ENCODE measurements around the gene PRKAR1B.
A peak's percentile ranks its signal among the peaks of the same experiment; 100 is the strongest.
"Not testable (repeated sequence)": the region's sequence is repeated elsewhere in the genome, so short reads cannot be mapped to it uniquely, and the experiment has no call there.

Gene PRKAR1B

DNA sequence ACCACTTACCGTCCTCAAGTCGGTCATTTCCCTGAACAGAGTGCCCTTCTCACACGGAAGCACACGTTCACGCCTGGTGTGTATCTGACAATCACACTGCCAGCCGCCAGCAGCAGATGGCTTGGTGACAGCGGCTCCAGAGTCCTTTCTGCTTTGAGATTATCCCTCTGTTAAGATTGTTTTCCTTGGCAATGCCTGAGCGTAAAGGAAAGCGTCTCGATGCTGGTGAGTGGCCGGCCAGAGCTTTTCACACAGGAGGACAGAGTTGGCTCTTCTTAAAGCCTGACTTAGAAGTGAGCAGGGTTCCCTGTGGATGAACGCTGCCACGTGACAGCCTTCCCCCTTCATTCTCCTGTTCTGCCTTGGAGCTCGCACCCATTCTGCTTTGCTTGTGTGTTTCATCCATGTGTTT, 22.1 kb upstream of the PRKAR1B start:
- TF ChIP-seq, protein P1, sequence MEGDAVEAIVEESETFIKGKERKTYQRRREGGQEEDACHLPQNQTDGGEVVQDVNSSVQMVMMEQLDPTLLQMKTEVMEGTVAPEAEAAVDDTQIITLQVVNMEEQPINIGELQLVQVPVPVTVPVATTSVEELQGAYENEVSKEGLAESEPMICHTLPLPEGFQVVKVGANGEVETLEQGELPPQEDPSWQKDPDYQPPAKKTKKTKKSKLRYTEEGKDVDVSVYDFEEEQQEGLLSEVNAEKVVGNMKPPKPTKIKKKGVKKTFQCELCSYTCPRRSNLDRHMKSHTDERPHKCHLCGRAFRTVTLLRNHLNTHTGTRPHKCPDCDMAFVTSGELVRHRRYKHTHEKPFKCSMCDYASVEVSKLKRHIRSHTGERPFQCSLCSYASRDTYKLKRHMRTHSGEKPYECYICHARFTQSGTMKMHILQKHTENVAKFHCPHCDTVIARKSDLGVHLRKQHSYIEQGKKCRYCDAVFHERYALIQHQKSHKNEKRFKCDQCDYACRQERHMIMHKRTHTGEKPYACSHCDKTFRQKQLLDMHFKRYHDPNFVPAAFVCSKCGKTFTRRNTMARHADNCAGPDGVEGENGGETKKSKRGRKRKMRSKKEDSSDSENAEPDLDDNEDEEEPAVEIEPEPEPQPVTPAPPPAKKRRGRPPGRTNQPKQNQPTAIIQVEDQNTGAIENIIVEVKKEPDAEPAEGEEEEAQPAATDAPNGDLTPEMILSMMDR (conservative IDR thresholded peaks at IDR 0.05): no peak
- no peak for TF ChIP-seq ZFX (IDR thresholded peaks at IDR 0.05)
- H3K27ac ChIP-seq: peak overlapping the region; percentile 49

DNA sequence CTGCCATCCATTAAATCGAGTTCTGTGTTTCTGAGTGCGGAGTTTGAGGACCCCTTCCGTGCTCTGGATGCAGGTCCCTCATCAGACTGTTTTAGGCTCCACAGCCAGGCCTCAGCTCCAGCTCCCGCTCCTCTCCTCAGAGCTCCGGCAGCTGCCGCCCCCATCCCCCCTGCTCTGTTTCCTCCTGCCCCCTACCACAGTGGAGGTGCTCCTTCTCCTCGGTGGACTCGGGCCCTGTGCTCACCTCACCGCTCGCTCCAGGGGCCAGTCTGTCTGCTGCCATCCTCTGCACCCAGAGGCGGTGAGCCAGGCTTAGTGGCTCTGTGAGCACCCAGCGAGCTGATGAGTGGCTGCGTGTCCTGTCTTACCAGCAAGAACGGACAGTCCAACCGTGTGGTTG, 21.4 kb upstream of the PRKAR1B start:
- no peak for TF ChIP-seq ZFX (IDR thresholded peaks at IDR 0.05)
- TF ChIP-seq, protein P1 (conservative IDR thresholded peaks at IDR 0.05): no peak
- peak overlapping the region; percentile 49 for H3K27ac ChIP-seq

DNA sequence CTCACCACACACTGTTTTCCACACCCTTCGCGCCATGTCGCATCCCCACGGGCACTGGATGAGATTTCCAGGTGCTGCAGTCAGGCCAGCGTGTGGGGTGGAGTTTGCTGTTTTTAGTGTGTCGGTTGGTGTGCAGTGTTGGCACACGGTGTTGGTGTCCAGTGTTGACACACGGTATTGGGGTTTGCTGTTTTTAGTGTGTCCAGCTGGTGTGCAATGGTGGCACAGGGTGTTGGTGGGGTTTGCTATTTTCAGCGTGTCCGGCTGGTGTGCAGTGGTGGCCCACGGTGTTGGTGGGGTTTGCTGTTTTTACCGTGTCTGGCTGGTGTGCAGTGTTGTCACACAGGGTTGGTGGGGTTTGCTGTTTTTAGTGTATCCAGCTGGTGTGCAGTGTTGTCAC, 20.1 kb upstream of the PRKAR1B start:
- TF ChIP-seq ZFX (IDR thresholded peaks at IDR 0.05): no peak
- TF ChIP-seq, protein P1 (conservative IDR thresholded peaks at IDR 0.05): no peak
- no peak overlapping the region for H3K27ac ChIP-seq

DNA sequence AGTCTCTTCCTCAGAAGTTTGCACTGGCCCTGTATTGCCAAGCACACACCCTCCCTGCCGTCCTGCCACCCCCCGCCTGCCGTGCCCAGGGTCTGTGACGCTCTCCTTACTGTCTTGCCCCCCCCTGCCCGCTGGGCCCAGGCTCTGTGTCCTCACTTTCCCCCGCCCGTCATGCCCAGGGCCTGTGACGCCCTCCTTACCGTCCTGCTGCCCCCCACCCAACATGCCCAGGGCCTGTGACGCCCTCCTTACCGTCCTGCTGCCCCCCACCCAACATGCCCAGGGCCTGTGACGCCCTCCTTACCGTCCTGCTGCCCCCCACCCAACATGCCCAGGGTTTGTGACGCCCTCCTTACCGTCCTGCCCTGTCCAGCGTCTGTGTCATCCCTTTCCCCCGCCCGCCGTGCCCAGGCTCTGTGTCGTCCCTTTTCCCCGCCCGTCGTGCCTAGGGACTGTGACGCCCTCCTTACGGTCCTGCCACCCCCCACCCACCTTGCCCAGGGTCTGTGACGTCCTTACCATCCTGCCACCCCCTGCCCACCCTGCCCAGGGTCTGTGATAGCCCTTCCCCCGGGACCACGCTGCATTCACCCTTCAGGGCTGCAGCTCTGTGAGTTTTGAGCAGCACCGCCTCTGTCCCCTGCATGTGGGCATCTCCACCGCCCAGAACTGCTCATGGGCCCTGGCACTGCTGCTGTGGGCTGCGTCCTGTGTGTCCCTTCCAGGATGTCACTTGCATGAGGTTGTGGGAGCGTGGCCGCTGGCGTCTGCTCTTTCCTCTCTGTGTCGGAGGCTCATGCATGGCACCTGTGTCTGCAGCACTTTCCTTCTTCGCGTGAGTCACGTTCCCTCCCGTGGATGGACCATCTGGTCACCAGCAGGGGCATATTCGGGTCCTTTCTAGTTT, 19.3 kb upstream of the PRKAR1B start:
- H3K27ac ChIP-seq: no peak overlapping the region
- no peak for TF ChIP-seq ZFX (IDR thresholded peaks at IDR 0.05)
- TF ChIP-seq, protein P1 (conservative IDR thresholded peaks at IDR 0.05): no peak

DNA sequence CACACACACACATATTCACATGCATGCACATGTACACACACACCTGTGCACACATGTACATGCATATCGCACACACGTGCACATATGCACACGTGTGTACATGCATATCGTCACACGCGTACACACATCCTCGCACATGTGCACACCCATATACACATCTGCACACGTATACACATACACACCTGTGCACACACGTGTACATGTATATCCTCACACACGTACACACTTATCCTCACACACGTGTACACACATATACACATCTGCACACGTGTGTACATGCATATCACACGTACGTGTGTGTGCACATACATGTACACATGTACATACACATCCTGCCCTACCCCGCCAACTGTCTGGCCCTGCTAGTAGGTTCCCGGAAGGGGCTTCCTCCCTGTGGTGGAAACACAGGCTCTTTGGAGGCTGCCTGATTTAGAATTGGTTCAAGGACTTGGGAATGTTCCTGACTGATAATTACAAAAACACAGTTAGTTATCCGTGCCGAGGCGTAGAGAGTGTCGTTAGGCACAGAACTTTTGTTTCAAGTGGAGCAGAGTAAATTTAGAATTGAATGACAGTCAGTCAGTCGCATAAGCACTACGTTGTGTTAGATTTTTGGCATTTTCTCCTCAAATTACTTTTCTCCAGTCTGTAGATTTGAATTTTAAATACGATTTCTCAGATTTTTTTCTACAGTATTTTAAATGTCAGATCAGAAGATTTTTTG, 18.5 kb upstream of the PRKAR1B start:
- TF ChIP-seq, protein P1 (conservative IDR thresholded peaks at IDR 0.05): no peak
- TF ChIP-seq ZFX (IDR thresholded peaks at IDR 0.05): no peak
- H3K27ac ChIP-seq: no peak overlapping the region

DNA sequence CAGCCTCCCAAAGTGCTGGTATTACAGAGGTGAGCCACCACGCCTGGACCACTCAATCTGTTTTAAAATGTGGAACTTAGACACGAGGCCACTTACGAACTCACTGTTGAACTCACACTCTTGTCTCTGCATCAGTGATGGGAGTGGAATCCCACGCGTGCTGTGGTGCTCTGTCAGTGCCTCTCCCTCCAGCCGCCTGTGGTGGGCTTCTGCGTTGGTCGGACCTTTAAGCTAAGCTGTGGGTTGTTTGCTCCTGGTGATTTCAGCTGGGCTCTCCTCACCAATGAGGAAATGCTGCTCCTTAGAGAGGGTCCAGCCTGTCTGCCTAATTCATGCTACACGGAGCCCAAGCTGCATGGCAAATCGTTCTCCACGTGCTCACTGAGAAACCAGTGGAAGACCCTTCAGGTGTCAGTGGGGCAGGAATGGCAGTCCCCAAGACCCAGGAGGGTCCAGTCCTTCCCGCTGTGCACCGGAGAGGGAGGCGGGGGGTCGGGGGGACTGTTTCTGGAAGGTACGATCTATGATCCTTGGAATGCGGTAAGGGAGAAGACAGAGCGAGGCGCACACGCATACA, 17.9 kb upstream of the PRKAR1B start:
- H3K27ac ChIP-seq: no peak overlapping the region
- TF ChIP-seq, protein P1 (conservative IDR thresholded peaks at IDR 0.05): no peak
- TF ChIP-seq ZFX (IDR thresholded peaks at IDR 0.05): no peak

DNA sequence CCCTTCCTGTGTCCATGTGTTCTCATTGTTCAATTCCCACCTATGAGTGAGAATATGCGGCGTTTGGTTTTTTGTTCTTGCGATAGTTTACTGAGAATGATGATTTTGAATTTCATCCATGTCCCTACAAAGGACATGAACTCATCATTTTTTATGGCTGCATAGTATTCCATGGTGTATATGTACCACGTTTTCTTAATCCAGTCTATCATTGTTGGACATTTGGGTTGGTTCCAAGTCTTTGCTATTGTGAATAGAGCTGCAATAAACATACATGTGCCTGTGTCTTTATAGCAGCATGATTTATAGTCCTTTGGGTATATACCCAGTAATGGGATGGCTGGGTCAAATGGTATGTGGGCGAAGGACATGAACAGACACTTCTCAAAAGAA, 17.0 kb upstream of the PRKAR1B start:
- not testable (repeated sequence) for H3K27ac ChIP-seq

DNA sequence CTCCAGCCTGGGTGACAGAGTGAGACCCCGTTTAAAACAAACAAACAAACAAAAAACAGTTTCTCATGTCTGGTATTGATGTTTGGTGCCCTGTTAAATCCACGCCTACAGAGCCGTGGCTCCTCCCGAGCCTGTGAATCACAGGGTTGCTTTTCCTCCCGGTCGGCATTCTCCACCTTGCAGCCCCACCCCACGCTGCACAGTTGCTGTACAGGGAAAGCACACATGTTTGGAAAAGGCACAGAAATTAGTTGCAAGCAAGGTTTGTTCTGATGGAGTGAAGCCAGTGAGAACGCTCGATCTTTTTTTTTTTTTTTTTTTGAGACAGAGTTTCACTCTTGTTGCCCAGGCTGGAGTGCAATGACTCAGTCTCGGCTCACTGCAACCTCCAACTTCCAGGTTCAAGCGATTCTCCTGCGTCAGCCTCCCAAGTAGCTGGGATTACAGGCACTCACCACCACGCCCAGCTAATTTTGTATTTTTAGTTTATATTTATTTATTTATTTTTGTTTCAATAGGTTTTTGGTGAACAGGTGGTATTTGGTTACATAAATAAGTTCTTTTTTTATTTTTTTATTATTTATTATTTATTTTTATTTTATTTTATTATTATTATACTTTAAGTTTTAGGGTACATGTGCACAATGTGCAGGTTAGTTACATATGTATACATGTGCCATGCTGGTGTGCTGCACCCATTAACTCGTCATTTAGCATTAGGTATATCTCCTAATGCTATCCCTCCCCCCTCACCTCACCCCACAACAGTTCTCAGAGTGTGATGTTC, 16.5 kb upstream of the PRKAR1B start:
- not testable (repeated sequence) for H3K27ac ChIP-seq

Measured in C4-2B (cell line).